Panc1 (cell line): ENCODE data around the gene ZMYND10. TPM values are rescaled to one million over a fixed set of nuclear protein-coding genes. Genes with fewer than 3 reads are reported as not detected.

Experiments used
- ATAC-seq: fragments of 200-7000 bp; cut with Tn5 transposase; 2 replicates; pipeline ENCODE4 v1.9.1; 2020; ENCODE audit warnings: mild to moderate bottlenecking, moderate library complexity
- BruUV-seq: library from RNA; stranded (reverse); fragments of 400-500 nt; replicated peaks from 2 replicates; lab custom pipeline; 2021; lab: Mats Ljungman, UMichigan
- CTCF ChIA-PET: fragments of 300-600 bp; sonication (Branson Sonifier 250); formaldehyde crosslinking; loops from one replicate; lab custom pipeline; 2022; ENCODE audit warnings: antibody characterized with exemption; lab: Charles Lee
- POLR2A ChIA-PET: fragments of 300-600 bp; sonication (Branson Sonifier 250); formaldehyde crosslinking; loops from one replicate; lab custom pipeline; 2022; ENCODE audit warnings: antibody characterized with exemption; lab: Charles Lee
- DNase-seq: peaks from one replicate; pipeline ENCODE4 v3.0.0-alpha.2; 2010; ENCODE audit warnings: low read depth, low spot score
- H3K27ac ChIP-seq: 2 replicates; pipeline ENCODE4 v1.5.1; 2011; ENCODE audit warnings: mild to moderate bottlenecking, low read length, inconsistent platforms
- H3K27me3 ChIP-seq: fragments of 200-500 bp; sonication (Bioruptor generic); 2 replicates; pipeline ENCODE4 v1.6.0; 2014; ENCODE audit warnings: low read length, inconsistent platforms; ENCODE audit not compliant: control insufficient read depth, insufficient read depth
- H3K36me3 ChIP-seq: fragments of 200-500 bp; sonication (Bioruptor generic); 2 replicates; pipeline ENCODE4 v1.5.1; 2014; ENCODE audit warnings: inconsistent platforms, mild to moderate bottlenecking, low read length, moderate library complexity; ENCODE audit not compliant: control insufficient read depth, insufficient read depth
- H3K4me1 ChIP-seq: 2 replicates; pipeline ENCODE4 v1.5.1; 2011; ENCODE audit warnings: inconsistent platforms, mild to moderate bottlenecking, low read length, moderate library complexity; ENCODE audit not compliant: control insufficient read depth, insufficient read depth
- H3K4me3 ChIP-seq, 2 experiments: 2 replicates each; pipeline ENCODE4 v1.5.1; 2011 to 2012; ENCODE audit warnings: low read depth in 2 of 2, low read length in 2 of 2, mild to moderate bottlenecking in 2 of 2, inconsistent platforms in 1 of 2, moderate library complexity in 1 of 2
- H3K9me3 ChIP-seq: fragments of 200-500 bp; sonication (Bioruptor generic); 2 replicates; pipeline ENCODE4 v1.5.1; 2014; ENCODE audit warnings: low read depth, mild to moderate bottlenecking, inconsistent platforms, low read length, moderate library complexity; ENCODE audit not compliant: control insufficient read depth, insufficient read depth
- CTCF ChIP-seq: fragments of 450-650 bp; IDR thresholded peaks from 2 replicates; pipeline ENCODE4 v1.5.1; 2017; ENCODE audit warnings: mild to moderate bottlenecking
- POLR2AphosphoS5 ChIP-seq: IDR thresholded peaks from 2 replicates; pipeline ENCODE4 v1.6.1; 2012; ENCODE audit warnings: mild to moderate bottlenecking, low read depth, low read length, moderate library complexity
- REST ChIP-seq, 2 experiments: IDR thresholded peaks; 2 replicates each; pipeline ENCODE4 v1.6.1; 2011 to 2012; ENCODE audit warnings: low read depth in 2 of 2, control low read depth in 1 of 2, low read length in 1 of 2, mild to moderate bottlenecking in 1 of 2, moderate library complexity in 1 of 2; ENCODE audit not compliant: insufficient read depth in 1 of 2
- SIN3A ChIP-seq: IDR thresholded peaks from 2 replicates; pipeline ENCODE4 v1.6.1; 2012; ENCODE audit warnings: low read depth, mild to moderate bottlenecking, low read length, moderate library complexity, borderline replicate concordance; ENCODE audit not compliant: insufficient read depth
- TCF7L2 ChIP-seq: IDR thresholded peaks from 2 replicates; pipeline ENCODE4 v1.6.1; 2011; ENCODE audit warnings: mild to moderate bottlenecking, low read depth, low read length, inconsistent platforms
- in situ Hi-C: cut with HindIII; loops from 2 replicates; pipeline ENCODE4 v1.10.0; 2016; ENCODE audit warnings: low sequenced_read_pairs, low pct_unique_long_range_greater_than_20kb
- intact Hi-C: fragments of 100-400 bp; cut with micrococcal nuclease; formaldehyde crosslinking; loops from one replicate; pipeline ENCODE4 v1.10.0; 2022; ENCODE audit not compliant: unreplicated experiment
- total RNA-seq: library from RNA; stranded (reverse); gene quantifications from one replicate; pipeline ENCODE4 v1.2.1, GENCODE V29; 2021; ENCODE audit not compliant: unreplicated experiment

Gene ZMYND10
- total RNA-seq, 1 experiment from 2014 or later = 3.6 TPM

DNA sequence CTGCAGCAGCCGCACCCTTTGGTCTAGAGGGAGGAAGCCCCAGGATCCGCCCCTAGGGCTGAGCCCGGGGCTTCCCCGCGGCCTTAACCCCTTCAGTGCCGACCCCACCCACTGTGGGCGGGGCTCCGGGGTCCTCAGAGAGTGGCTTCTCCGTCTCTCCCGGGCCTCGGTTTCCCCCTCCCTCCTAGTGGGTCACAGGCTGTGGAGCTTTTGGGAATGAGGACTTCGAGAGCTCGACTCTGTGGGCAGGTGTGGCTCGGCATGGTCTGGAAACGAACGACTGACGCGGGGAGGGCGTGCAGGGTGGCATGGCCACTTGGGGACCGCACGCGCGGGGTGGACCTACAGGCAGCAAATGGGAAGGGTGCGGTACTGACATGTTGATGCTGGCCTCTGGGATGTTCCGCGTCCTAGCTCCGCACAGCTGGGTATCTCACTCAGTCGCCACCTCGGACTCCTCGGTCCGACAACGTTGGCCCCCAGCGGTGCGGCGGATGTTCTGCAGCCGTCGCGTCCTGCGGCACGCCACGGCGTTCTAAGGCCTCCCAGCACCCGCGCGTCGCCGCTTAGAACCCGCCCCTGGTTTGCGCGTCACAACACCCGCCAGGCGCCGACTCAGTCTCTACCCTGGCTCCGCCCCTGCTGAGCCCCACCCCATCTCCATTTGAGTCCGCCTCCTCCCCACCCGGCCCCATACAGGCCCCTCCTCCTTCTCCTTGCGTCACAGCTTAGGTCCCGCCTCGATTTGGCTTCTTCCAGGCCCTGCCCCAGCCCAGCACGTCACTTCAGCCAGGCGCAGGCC, 46.5 kb downstream of the ZMYND10 start, which contains the start of the genes HYAL3 and NAA80:
Gene HYAL3 (minus strand): TSS at position 570 of the 802 bp plus-strand sequence. CDS start 3,803 bp downstream, outside the sequence.
Gene NAA80 (minus strand): TSS at position 570 of the 802 bp plus-strand sequence. CDS start 1,942 bp downstream, outside the sequence.
- peak within 1 kb of the TSS; percentile 65 to 77 for H3K4me3 ChIP-seq
- intact Hi-C loops = no loop called here
- H3K4me1 ChIP-seq = peaks cover 4% of the 10 kb centered on the region
- H3K36me3 ChIP-seq = no peaks in the 10 kb centered on the region
- no TSS peak for BruUV-seq
- DNase-seq = peak; percentile 92
- H3K9me3 ChIP-seq = no peaks in the 10 kb centered on the region
- TF ChIP-seq REST (IDR thresholded peaks at IDR 0.05; ENCODE audit: insufficient read depth in 1 of 2, low read depth in 2 of 2, low read length in 1 of 2) = 0 out of 4 replicates have a peak, but pooled peaks of 1 of the 2 experiments have one; percentile 16
- no peak for TF ChIP-seq TCF7L2
- TF ChIP-seq POLR2AphosphoS5 = no peak
- CTCF ChIA-PET = interaction anchor here (0.6 to 0.7 kb wide), 3 partner anchors 26 to 1203 kb away, joined by 4 to 6 read pairs (median 4); no protein-coding TSS in a partner anchor
- peak; percentile 93 for ATAC-seq
- H3K27ac ChIP-seq = peak within 1 kb of the TSS; percentile 79
- no peaks in the 10 kb centered on the region for H3K27me3 ChIP-seq
- POLR2A ChIA-PET = interaction anchor here (0.6 to 0.7 kb wide), 3 partner anchors 16 to 369 kb away, joined by 3 to 10 read pairs (median 6); no protein-coding TSS in a partner anchor
- in situ Hi-C loops = no loop called here

DNA sequence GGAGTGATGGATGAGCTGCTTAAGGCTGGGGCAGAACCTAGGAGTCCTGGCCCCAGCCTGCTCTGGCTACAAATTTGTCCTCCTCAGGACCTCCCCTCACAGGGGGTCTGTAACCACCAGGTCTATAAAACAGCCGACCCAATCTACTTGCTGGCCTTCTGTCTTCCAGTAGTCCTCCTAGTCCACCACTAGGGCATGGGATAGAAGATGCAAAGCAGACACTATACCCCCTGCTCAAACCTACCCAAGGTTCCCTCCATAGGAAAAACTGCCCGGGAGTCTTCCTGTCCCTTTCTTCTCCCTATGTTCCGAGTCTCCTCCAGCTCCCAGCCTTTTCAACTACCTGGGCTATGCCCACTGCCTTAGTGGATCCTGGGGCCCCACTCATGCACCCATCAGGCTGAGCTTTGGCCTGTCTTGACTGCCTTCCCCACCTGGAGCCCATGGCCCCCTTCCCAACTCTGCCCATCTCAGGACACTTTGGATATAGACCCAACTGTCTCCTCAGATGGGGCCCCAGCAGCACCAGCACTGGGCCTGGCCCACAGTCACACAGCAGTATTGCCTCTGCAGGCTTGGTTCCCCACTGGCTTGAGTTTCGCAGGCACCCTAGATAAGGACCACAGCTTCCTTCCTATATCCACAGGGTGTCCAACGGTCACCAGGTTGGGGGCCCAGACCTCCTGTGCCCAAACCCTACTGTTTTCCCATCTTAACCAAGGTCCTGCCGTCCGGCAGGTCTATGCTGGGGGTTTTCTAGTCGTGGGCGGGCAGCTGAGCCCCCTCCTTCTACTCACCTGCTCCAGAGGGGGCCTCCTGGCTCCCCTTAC, 47.4 kb downstream of the ZMYND10 start:
- in situ Hi-C loops (no loop called here), intact Hi-C loops (no loop called here)
- ChIA-PET CTCF (no interaction called here), POLR2A (no interaction called here)
- TF ChIP-seq POLR2AphosphoS5 (no peak), SIN3A (no peak), REST (IDR thresholded peaks at IDR 0.05; ENCODE audit: insufficient read depth in 1 of 2, low read depth in 2 of 2, low read length in 1 of 2) (no peak), TCF7L2 (no peak), CTCF (no peak)
- H3K4me3 ChIP-seq = peak overlapping the region; percentile 65 to 77
- H3K36me3 ChIP-seq = no peaks in the 10 kb centered on the region
- ATAC-seq = no peak
- no peak for DNase-seq
- H3K27me3 ChIP-seq = no peaks in the 10 kb centered on the region
- BruUV-seq = TSS peak; percentile 92
- H3K27ac ChIP-seq = peak overlapping the region; percentile 65
- H3K9me3 ChIP-seq = no peaks in the 10 kb centered on the region
- H3K4me1 ChIP-seq = peaks cover 4% of the 10 kb centered on the region
